Measurements from ENCODE around the gene DLG2. TPM values are rescaled to one million over a fixed set of nuclear protein-coding genes. Genes with fewer than 3 reads are reported as not detected.

Gene DLG2
- total RNA-seq, 1 donor from 2014 or later, result 6.7 TPM

DNA sequence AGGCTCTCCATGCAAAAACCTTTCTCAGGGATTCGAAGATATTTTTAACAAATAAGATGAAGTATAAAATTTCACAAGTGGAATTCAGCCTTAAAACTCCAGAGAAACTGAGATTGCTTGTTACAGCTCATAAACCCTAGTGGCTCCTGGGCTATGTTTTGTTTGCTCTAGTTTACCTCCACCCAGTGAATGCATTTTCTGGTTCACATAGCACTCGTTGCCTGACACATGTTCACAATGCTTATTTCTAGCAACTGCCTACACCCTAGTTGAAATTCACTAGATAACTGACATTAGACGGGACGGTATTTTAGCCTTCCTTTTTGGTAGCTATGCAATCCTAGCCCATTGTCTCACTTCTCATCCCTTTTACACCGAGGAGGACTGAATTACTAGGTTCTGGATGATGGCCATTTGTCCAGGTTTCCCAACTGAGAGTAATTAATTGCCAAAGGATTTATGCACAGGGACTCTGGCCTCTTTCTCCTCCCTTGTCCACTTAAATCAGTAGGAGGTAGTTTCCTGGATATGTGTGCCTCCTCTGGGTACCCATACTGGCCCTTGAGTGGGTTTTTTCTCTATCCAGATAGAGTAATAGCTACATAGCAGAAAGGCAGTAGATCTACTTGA is 951.6 kb downstream of the DLG2 start:
- TF ChIP-seq, protein P1, sequence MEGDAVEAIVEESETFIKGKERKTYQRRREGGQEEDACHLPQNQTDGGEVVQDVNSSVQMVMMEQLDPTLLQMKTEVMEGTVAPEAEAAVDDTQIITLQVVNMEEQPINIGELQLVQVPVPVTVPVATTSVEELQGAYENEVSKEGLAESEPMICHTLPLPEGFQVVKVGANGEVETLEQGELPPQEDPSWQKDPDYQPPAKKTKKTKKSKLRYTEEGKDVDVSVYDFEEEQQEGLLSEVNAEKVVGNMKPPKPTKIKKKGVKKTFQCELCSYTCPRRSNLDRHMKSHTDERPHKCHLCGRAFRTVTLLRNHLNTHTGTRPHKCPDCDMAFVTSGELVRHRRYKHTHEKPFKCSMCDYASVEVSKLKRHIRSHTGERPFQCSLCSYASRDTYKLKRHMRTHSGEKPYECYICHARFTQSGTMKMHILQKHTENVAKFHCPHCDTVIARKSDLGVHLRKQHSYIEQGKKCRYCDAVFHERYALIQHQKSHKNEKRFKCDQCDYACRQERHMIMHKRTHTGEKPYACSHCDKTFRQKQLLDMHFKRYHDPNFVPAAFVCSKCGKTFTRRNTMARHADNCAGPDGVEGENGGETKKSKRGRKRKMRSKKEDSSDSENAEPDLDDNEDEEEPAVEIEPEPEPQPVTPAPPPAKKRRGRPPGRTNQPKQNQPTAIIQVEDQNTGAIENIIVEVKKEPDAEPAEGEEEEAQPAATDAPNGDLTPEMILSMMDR (IDR thresholded peaks at IDR 0.05; ENCODE audit: unreplicated experiment), result no peak
- Mint-ChIP-seq H3K27ac (no peak overlapping the region), H3K27me3 (ENCODE audit: low read depth) (no peaks in the 10 kb centered on the region), H3K4me3 (no peak overlapping the region), H3K9me3 (no peaks in the 10 kb centered on the region), H3K36me3 (no peaks in the 10 kb centered on the region), H3K4me1 (peaks cover 2% of the 10 kb centered on the region)
- no peak for DNase-seq (ENCODE audit: low spot score in 2 of 2, unreplicated experiment in 2 of 2)

DNA sequence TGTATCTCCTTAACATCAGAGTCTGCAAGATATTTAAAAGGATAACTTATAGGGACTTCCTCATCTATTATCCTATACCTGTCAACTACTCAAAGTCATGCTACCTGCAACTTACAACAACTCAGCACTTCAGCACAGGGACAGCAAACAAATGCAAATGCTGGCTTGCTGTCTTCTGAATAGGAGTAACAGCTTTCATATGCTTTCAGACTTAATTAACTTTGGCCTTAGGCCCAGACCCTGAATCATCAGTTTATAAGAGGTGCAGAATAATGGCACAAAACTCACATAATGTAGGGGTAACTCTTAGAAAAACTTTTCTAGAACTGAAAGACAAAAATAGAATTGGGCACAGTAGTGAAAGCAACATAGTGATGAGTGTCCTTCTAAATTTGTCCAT is 953.4 kb downstream of the DLG2 start:
- Mint-ChIP-seq H3K4me1 (peaks cover 2% of the 10 kb centered on the region), H3K4me3 (no peak overlapping the region), H3K27me3 (ENCODE audit: low read depth) (no peaks in the 10 kb centered on the region), H3K36me3 (no peaks in the 10 kb centered on the region), H3K27ac (no peak overlapping the region), H3K9me3 (no peaks in the 10 kb centered on the region)
- TF ChIP-seq, protein P1 (IDR thresholded peaks at IDR 0.05; ENCODE audit: unreplicated experiment), result no peak
- no peak for DNase-seq (ENCODE audit: low spot score in 2 of 2, unreplicated experiment in 2 of 2)

DNA sequence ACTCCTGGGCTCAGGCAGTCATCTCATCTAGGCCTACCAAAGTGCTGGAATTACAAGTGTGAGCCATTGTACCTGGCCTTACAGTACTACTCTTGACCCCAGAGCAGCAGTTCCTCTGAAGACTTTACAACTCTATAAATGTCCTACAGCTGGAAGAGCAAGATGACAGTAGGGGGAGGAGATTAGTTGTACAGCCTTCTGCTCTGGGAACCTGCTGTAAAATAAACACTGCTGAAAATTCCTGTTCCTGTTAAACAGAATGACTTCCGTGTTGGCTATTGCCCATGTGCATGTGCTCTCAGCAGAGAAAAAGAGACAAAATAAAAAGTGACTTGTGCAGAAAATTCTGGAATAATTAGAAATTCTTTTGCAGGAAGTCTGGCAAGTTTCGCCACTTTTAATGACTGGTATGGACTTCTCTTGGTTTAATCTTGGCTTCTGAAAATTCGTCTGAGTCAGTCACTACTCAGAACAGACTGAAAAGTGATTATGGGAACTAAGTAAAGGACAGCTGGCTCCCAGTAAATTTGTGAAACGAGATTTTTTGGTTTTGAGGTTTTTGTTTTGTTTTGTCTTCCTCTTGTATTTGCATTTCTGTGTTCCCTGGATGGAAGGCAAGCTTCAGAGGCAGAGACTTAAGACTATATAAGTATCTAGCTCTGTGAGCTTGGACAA is 955.7 kb downstream of the DLG2 start:
- DNase-seq (ENCODE audit: low spot score in 2 of 2, unreplicated experiment in 2 of 2), result no peak
- Mint-ChIP-seq H3K4me3 (no peak overlapping the region), H3K27me3 (ENCODE audit: low read depth) (no peaks in the 10 kb centered on the region), H3K36me3 (no peaks in the 10 kb centered on the region), H3K4me1 (peaks cover 2% of the 10 kb centered on the region), H3K9me3 (no peaks in the 10 kb centered on the region), H3K27ac (no peak overlapping the region)
- TF ChIP-seq, protein P1 (IDR thresholded peaks at IDR 0.05; ENCODE audit: unreplicated experiment), result no peak

DNA sequence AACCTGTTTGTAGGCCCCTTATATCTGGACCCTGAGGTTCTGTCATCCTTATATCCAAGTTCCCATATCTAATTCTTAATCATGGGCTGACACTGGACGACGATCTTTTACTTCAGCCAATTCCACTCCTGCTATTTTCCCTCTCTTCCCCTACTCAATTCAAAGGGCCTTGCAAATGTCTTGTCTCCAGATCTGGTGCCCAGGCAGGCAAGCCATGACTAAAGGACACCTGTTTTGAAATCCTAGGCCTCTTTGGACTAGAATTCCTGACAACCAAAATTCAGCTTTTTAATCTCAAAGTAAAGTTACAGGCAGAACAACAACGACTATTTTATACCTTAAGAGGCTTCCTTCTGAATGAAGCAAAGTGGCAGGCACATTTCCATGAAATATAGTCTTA is 963.4 kb downstream of the DLG2 start:
- H3K27ac Mint-ChIP-seq, result no peak overlapping the region
- H3K27me3 Mint-ChIP-seq (ENCODE audit: low read depth), result peaks cover 2% of the 10 kb centered on the region
- H3K4me1 Mint-ChIP-seq, result no peaks in the 10 kb centered on the region
- DNase-seq (ENCODE audit: low spot score in 2 of 2, unreplicated experiment in 2 of 2), result no peak
- TF ChIP-seq, protein P1 (IDR thresholded peaks at IDR 0.05; ENCODE audit: unreplicated experiment), result no peak
- no peaks in the 10 kb centered on the region for H3K36me3 Mint-ChIP-seq
- no peak overlapping the region for H3K4me3 Mint-ChIP-seq
- H3K9me3 Mint-ChIP-seq, result peaks cover 6% of the 10 kb centered on the region

DNA sequence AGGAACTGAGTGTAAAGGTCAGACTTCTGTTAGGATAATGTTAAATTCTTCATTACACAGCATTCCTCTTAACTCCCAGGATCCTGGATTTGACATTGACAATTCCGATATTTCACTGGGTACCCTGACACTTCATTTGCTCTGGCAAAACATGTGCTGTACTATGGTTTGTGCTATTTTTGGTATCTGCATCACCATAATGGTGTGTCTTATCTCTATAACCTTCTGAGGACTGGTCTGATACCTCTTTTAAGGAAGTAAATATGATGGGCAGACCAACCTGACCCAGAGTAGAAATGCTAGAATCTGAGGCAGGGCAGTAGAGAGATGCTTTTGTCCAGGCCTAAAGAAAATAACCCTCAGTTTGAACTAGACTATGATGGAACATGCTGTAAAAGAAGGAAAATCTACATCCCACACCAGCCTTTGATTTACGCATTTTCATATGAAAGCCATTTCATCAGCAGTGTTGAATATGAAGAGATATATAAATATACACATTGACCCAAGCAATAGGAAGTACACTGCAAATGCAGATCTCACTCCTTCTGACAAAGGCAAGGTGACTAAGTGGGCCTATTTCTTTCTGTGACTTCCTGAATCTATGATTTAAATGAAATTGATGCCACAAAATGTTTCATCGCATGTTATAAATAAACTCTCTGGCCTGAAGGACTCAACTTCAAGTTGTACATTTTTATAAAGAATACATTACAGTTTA is 966.7 kb downstream of the DLG2 start:
- DNase-seq (ENCODE audit: low spot score in 2 of 2, unreplicated experiment in 2 of 2), result no peak
- H3K4me3 Mint-ChIP-seq, result no peak overlapping the region
- TF ChIP-seq, protein P1 (IDR thresholded peaks at IDR 0.05; ENCODE audit: unreplicated experiment), result no peak
- H3K4me1 Mint-ChIP-seq, result no peaks in the 10 kb centered on the region
- no peaks in the 10 kb centered on the region for H3K36me3 Mint-ChIP-seq
- H3K27me3 Mint-ChIP-seq (ENCODE audit: low read depth), result peaks cover 1% of the 10 kb centered on the region
- no peak overlapping the region for H3K27ac Mint-ChIP-seq
- H3K9me3 Mint-ChIP-seq, result peaks cover 19% of the 10 kb centered on the region

Data from mesothelial cell of epicardium (in vitro differentiated cells).